GM12872 (cell line): ENCODE data around the gene TACSTD2.

Experiments
- CTCF ChIP-seq: IDR thresholded peaks from 3 replicates; pipeline ENCODE4 v1.5.1; 2011; ENCODE audit warnings: low read depth, mild to moderate bottlenecking, low read length, moderate library complexity; ENCODE audit not compliant: insufficient read depth

Gene TACSTD2

DNA sequence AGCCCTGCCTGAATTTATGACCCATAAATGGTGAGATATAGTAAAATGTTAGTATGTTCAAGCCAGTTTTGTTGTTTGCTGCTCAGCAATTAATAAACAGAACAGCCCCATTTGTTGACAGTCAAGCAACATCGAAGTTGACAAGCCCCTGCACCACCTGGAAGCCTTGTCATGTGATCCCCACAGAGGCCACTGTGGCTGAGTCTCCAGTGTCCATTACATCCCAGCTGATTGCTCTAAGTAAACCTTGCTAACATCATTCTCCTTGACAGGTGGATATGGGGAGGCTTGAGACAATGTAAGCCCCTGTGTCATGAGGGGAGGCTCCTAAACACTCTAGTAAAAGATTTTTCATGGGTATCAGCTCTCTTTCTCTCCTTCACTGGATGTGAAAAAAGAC, 17.5 kb upstream of the TACSTD2 start:
- no peak for TF ChIP-seq CTCF

DNA sequence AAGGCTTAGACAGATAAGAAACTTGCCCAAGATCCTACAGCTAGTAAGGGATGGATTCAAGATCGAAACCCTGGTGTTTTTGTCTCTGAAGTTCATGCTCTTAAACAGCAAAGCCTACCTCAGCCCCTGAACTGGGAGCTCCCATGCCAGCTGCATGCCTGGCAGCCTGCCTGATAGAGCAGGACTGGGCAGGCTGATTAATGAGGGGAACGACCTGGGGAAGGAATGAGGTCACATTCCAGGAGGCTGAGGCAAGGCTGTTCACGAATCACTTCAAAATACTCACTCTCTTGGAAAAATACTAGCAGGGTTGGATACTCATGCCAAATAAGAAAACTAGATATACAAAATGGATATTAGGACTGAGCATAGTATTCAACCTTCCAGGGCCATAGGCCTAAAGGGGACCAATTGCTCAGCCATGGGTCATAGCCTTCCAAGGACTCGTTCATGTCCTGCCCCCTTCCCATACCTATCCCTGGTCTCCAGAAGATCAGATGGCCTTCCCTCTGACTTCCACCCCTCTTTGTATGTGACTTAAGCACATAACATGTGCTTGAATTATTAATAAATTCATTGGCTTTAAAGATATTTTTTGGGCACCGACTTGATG, 15.6 kb upstream of the TACSTD2 start:
- TF ChIP-seq CTCF = no peak

DNA sequence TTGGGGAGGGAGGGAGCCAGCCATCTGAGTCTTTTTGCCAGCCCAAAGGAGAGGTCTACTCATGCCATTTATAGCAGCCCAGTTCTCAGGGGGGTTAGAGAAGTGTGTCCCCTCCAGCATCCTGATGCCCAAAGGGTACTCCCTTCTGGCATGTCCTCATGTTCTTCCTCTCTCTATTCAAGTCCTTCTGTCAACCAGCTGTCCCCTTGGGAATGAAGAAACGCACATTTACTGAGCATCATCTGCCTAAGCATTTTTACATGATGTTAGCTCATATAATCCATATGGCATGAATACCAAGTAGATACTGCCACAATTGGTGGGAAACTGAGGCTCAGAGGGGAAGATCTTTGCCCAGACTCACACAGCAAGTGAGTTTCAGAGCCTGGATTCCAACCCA, 14.8 kb upstream of the TACSTD2 start:
- no peak for TF ChIP-seq CTCF

DNA sequence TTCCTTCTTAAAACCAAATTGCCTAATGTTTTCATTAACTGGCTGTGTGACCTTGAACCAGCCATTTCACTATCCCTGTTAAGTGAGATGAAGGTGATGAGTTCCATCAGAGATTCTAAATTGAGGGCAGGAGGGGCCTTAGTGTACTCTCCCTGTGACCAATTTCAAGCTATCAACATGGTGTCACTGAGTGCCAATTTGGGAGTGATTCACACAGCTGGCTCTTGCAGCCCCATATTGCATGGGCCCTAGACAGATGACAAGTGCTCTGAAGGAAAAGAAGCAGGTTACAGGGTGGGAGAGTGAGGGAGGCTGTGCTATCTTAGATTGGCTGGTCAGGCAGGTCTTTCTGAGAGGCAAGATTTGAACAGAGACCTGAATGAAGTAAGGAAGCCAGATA, 13.0 kb upstream of the TACSTD2 start:
- no peak for TF ChIP-seq CTCF

- TF ChIP-seq CTCF = no peak
Observed at GRCh38 chr1:58588396-58588795, 11.3 kb upstream of the TACSTD2 start.

DNA sequence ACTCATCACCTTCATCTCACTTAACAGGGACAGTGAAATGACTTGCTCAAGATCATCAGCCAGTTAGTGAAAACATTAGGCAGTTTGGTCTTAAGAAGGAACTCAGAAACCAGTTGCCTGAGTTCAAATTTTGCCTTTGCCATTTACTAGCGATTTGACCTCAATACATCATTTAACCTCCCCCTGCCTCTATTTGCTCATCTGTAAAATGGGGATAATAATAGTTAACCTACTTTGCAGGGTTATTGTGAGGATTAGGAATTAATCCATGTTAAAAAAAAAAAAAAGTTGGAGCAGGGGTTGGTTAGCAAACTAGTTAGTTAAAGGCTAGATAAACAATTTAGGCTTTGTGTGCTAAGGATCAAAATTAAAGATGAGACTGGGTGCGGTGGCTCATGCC, 10.6 kb upstream of the TACSTD2 start:
- TF ChIP-seq CTCF = no peak

- no peak for TF ChIP-seq CTCF
Observed at GRCh38 chr1:58586271-58586670, 9.2 kb upstream of the TACSTD2 start.
